NOMO-1 treated with dmso at 0.1 percent for 144 hours (cell line): Measurements from ENCODE around the gene RADX.

Source experiments
- DNase-seq: peaks from one replicate; lab custom pipeline; 2025; ENCODE audit not compliant: unreplicated experiment; lab: John Stamatoyannopoulos, UW

RADX gene

DNA sequence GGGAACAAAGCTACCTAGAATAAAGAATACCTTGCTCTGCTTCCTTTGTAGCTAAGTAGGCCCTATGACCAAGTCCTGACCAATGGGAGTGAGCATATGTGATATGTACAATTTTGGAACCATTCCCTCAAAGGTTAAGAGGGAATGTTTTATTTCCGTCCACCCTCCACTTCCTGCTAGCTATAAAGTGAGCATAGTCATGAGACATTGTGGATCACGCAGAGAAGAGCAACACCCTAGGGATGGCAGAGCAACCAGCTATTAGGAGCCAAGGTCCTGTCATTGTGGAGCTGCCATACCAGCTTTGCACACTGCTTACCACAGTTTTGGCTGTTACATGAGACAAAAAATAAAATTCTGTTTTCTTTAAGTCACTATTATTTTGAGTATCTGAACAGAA is 68.9 kb downstream of the RADX start:
- DNase-seq = no peak

DNA sequence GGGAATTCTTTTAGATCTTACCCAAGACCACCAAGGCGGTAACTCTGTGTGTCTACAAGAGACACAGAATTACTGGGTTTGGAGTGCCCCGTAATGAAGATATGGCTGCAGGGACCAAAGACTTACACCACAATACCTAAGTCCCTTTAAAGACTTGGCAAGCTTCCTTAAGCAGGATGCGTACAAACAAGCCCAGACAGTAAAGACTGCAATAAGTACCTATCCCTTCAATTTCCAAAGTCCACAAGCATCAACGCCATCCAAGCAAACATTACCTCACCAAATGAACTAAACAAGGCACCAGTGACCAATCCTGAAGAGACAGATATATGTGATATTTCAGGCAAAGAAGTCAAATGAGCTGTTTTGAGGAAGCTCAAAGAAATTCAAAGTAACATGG is 72.4 kb downstream of the RADX start:
- DNase-seq = no peak

DNA sequence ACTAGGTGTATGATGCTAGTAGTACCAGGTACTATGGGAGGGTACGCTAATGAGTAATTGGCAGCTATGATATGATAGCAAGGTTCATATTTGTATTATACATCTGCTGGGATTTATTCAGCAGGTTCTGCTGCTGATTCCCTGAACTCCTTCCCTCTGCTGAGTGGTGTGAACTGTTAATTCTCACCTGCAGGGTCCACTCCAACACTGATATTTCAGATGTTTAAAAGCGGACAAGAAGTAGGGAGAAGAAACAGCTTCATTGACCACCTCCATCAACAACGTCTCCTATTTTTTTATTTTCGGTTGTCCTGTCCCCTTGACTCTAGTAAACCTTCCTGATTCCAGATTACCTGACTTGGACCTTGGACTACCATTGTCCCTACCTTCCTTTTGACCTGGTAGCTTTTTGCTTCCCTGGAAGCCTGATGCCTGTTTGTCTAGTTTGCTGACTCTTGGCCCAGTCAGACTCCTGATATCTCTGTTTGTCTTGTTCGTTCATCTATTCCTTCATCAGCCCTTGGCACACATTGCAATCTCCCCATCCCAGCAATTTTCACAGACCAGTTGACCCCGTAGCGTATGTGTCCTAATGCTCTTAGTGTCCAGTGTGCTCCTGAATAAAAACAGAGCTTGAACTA is 80.8 kb downstream of the RADX start:
- DNase-seq = no peak

DNA sequence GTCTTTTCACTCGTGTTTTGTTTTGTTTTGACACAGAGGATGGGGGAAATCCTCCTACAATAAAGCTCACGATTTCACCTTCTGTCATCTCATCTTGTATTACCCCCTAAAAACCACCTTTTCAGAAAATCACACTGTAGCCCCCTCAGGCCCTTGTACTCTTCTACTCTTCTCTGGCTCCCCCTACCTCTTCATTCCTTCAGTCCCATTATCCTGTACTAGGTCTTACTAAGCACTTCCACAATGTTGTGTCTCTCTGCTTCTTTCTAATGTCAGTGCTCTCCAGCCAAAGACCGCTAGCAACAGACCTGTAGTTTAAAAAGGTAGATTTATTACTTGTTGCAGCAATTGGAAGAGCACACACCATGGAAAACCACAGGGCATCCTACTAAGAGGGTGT is 84.7 kb downstream of the RADX start:
- no peak for DNase-seq

DNA sequence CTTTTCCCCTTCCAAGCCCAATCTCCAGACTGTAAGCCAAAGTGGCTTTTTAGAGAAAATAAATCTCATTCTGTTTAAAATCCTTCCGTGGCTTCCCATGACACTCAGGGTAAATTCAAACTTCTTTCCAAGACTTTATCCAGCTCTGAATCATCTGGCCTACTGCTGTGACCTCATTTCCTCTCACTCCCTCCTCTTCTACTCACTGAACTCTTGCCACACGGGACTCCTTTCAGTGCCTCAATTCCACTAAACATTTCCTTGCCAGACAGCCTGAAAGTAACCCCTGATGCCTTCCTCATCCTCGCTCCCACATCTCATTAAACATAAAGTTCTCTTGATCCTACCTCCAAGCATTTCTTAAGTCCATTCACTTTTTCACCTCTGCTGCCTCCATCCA is 86.9 kb downstream of the RADX start:
- no peak for DNase-seq

DNA sequence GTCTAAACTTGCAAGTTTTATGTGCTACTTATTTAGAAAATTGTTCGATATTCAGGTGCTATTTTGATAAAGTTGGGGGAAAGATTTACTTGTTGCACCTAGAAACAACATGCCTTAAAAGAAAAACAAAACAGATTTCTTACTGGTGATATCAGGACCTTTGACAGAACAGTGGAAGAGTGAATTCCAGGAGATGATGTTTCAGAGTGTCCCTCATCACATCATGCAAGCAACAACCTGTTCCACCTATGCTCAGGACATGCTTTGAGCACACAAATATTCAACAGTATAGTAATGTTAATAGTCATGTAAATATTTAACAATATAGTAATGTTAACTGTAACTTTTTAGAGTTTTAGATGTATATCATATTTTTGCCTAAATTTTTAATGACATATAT is 90.9 kb downstream of the RADX start:
- DNase-seq = no peak

DNA sequence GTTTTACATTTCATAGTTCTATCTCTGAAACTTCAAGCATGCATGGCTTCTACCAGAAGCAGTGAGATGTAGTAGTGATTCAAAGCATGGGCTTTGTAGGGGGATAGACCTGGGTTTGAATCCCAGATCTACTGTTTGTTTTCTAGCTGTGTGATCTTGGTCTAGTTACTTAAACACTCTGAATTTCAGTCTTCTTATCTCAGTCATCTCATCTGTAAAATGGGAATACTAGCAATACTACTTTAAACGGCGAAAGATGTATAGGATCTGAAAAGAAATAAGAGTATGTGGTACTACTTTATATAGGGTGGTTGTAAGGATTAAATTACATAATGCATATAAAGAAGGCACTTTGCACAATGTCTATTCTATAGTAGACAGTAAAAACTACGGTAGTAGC is 94.7 kb downstream of the RADX start:
- DNase-seq = no peak

DNA sequence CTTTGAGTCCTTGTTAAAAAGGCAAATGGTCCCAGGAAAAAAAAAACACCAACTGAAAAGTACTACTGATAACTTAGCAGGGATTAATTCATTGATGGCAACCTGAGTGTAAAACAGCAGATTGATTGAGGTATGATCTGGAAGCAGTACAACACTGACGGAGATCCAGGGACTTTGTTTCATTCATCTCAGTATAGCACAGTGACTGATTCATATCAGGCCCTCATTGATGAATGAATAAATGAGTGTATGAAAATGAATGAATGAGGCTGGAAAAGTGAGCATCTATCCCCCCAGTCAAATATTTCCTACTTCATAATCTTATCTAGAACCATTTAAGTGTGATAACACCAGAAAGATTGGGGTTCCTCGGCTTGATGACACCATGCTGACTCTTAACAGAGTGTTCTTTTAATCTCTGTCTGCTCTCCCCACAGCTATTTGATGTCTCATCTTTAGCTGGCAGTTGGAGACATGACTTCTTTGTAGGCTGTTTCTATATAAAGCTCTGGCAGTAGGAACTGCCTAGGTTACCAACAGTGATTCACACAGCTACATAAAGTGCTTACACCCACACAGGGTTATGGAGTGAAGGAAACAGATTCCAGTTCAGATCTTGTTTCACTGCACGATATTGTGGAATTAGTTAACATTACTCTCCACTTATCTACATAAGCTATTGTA is 96.1 kb downstream of the RADX start:
- DNase-seq = no peak

DNA sequence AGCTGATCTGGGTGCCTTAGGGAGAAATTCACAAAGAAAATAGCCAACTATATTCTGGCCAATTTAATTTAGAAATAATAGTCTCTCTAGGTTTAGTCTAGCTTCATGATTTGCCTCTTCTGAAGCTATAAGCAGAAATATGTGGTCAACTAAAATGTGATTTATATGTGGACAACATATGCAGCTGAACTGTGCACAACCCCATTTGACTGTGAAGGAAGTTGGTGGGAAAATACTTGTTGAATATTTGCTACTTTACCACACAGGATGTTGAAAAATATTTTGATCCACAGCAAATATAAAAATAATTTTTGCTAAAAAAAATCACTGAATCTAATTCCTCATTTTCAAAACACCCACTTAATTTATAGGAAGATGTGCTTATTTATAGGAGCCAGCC is 99.0 kb downstream of the RADX start:
- DNase-seq = no peak

DNA sequence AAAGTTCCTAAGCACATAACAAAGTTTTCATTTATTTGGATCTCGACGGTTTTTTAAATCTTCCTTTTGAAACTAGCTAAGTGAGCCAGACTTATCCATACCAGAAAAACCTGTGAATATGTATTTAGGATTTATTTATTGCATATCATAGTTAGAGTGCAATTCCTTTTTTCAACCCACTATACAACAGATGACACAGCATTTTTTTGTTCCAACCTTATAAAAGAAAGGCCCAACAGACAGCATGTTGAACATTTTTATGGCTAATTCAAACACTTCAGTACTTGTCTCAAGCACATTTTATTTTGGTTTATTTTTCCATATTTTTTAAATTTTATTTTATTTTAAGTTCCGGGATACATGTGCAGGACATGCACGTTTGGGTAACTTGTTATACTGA is 99.6 kb downstream of the RADX start:
- DNase-seq = no peak

DNA sequence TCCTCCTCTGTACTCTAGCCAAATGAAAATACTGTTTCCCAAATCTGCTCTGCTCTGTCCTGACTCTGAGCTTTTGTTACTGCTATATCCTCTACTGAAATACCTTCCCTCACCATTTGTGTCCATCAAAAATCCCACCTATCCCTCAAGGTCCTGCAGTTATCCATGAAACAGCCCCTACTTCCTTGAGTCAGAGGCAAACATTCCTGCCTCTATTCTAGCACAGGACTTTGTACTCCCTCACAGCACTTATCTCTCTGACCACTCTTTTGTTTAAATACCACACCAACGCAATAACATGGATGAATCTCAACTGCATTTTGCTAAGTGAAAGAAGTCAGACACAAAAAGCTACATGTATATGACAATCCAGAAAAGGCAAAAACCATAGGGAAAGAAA is 104.2 kb downstream of the RADX start:
- DNase-seq = no peak

DNA sequence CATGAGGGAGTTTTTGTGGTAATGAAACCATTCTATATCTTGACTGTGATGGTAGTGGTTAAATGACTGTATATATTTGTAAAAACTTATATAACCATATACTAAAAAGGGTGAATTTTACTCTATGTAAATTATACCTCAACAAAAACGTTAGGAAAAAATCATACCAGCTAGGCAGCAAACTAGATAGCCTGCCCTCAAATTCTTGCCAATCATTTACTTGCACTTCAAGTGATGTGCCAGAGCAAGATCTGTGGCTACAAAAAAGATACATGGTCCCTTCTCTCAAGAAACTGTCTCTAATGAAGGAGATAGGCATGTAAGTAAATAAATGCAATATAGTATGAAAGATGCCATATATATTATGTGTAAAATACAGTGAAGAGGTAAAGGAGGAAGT is 104.7 kb downstream of the RADX start:
- DNase-seq = no peak

DNA sequence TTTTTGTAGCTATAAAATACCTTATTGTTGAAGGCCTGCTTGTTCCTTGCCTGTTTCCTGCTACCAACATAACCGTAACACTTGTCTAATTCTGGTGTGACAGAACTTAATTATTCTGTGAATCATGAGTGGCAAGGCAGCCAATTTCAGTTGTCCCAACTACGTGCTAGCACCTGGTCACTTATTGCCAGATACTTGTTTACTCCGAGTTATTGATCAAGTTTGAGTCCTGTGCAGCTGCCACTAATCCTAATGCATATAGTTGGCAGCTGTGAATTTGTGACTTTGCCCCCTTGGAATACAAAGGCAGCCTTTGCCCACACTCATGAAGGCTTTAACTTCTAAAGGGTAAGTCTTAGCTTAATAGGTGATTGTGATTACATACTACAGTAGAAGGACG is 106.9 kb downstream of the RADX start:
- DNase-seq = no peak

DNA sequence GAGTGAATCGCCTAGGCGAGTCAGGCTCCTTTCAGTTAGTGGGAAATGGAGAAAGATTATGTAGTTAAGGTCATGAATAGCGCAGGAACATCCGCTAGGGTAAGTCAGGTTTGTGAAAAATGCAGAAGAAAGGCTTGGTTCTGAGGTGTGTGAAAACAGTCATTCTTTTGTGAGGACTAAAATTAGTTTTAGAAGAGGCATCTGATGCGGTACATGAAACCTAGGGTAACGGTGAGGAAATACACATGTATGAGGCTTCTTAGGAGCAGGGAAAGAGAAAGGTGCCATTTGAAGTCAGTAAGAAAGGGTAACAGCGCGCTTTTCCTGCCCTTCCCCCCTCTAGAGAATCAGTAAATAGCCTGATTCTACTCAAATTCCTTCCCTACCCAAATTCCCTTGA is 114.2 kb downstream of the RADX start:
- no peak for DNase-seq

DNA sequence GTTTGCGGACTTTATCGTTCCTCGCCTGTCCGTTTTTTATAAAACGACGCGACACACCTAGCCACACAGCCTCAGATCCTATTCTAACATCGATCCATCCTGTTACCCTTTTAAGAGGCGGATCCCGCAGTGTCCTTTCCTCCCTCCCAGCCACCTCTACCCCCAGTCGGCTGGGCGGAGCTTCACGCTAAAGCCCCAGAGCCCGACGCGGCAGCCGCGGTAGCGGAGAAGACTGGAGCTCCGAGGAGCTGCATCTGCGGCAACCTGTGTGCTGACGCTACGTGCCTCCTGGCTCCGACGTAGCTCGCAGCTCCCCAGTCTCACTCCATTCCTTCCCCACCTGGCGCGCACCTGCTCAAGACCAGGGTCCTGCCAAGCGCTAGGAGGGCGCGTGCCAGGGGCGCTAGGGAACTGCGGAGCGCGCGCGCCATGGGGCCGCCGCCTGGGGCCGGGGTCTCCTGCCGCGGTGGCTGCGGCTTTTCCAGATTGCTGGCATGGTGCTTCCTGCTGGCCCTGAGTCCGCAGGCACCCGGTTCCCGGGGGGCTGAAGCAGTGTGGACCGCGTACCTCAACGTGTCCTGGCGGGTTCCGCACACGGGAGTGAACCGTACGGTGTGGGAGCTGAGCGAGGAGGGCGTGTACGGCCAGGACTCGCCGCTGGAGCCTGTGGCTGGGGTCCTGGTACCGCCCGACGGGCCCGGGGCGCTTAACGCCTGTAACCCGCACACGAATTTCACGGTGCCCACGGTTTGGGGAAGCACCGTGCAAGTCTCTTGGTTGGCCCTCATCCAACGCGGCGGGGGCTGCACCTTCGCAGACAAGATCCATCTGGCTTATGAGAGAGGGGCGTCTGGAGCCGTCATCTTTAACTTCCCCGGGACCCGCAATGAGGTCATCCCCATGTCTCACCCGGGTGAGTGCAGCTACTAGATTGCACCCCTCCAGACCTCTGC is 115.0 kb downstream of the RADX start, which contains the start of gene RNF128:
Gene RNF128, plus strand, starts transcription at position 217 of the 953 bp plus-strand sequence. Its CDS starts 213 bp downstream, at position 430.
- DNase-seq = no peak

DNA sequence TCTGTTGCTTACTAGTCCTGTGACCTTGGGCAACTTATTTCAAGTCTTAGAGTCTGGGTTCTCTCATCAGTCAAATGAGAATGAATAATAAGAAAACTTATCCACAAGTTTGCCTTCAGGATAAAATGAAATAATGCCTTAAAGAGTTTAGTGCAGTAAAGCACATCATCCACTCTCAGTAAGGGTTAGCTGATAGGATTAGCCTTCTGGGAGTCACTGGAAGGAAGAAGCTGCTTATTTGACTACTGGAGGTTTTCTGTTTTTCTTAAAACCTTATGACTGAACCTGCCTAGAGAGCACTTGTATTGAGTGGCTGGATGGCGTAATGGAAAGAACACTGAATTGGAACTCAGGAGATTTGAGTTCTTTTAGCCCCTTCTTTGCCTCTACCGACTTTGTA is 116.6 kb downstream of the RADX start:
- DNase-seq = no peak
